OCI-LY3 (cell line): ENCODE measurements around the gene DNM3.

Experiments used
- H2AFZ ChIP-seq: fragments of 200-600, 300-600 bp; shearing (Covaris generic); 2 replicates; pipeline ENCODE4 v1.6.0; 2014; ENCODE audit warnings: antibody characterized with exemption, low read depth, low read length
- H3K27ac ChIP-seq: fragments of 200-600, 300-600 bp; sonication (generic); 2 replicates; pipeline ENCODE4 v1.5.1; 2014; ENCODE audit warnings: mild to moderate bottlenecking, low read length, moderate library complexity, mixed read lengths
- H3K27me3 ChIP-seq: fragments of 200-600, 300-600 bp; sonication (generic); 2 replicates; pipeline ENCODE4 v1.6.1; 2014; ENCODE audit warnings: low read depth, low read length, mixed read lengths
- H3K36me3 ChIP-seq: fragments of 200-600, 300-600 bp; sonication (generic); replicated peaks from 2 replicates; pipeline ENCODE3; 2014; ENCODE audit warnings: low read depth, low read length, mixed read lengths
- H3K4me1 ChIP-seq: fragments of 300-600, 200-600 bp; sonication (generic); 2 replicates; pipeline ENCODE4 v1.6.1; 2014; ENCODE audit warnings: low read length, mixed read lengths
- H3K4me2 ChIP-seq: fragments of 200-600, 300-600 bp; sonication (generic); 2 replicates; pipeline ENCODE4 v1.6.1; 2014; ENCODE audit warnings: low read length, mixed read lengths
- H3K4me3 ChIP-seq: fragments of 300-600, 200-600 bp; sonication (generic); 2 replicates; pipeline ENCODE4 v1.5.1; 2014; ENCODE audit warnings: antibody characterized with exemption, mild to moderate bottlenecking, low read length, moderate library complexity
- H3K79me2 ChIP-seq: fragments of 300-600, 200-600 bp; shearing (Covaris generic); 2 replicates; pipeline ENCODE4 v1.6.1; 2014; ENCODE audit warnings: mild to moderate bottlenecking, low read length, mixed read lengths
- H3K9ac ChIP-seq: fragments of 300-600, 200-600 bp; shearing (Covaris generic); 2 replicates; pipeline ENCODE4 v1.6.0; 2014; ENCODE audit warnings: mild to moderate bottlenecking, low read length, moderate library complexity
- H3K9me3 ChIP-seq: fragments of 200-600, 300-600 bp; shearing (Covaris generic); 2 replicates; pipeline ENCODE4 v1.6.1; 2014; ENCODE audit warnings: low read length, mixed read lengths; ENCODE audit not compliant: insufficient read depth
- H4K20me1 ChIP-seq: fragments of 200-600, 300-600 bp; sonication (generic); 2 replicates; pipeline ENCODE4 v1.6.1; 2016; ENCODE audit warnings: low read length, mixed read lengths; ENCODE audit not compliant: insufficient read depth
- EZH2phosphoT487 ChIP-seq: fragments of 200-600 bp; shearing (Covaris generic); IDR thresholded peaks from 2 replicates; pipeline ENCODE4 v1.6.1; 2018; ENCODE audit warnings: antibody characterized with exemption, mixed run types, low read depth
- TF ChIP-seq, protein P1 (sequence below): fragments of 200-600, 300-600 bp; sonication (generic); IDR thresholded peaks from 2 replicates; pipeline ENCODE4 v1.5.1; 2014; ENCODE audit warnings: antibody characterized with exemption, low read length, low read depth

The DNM3 gene

DNA sequence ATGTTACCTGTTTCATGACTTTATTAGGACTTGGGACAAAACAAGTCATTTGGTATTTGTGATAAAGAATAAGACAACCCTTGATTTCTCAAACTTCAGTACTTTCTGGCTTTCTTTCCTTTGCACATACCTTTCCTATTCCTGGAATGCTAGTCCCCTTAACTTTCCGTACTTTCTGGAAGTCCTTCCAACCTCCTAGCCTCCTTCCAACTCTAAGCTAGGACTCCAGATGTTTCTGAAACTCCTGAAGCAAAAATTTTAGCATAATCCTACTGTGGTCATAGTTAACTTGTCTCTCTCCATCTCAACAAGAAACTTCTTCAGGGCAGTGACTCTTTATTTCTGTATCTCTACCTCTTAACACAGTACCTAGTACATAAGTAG, 559.4 kb downstream of the DNM3 start:
- no peak overlapping the region for H2AFZ ChIP-seq
- no peaks in the 10 kb centered on the region for H3K36me3 ChIP-seq
- no peak for TF ChIP-seq EZH2phosphoT487
- TF ChIP-seq, protein P1, sequence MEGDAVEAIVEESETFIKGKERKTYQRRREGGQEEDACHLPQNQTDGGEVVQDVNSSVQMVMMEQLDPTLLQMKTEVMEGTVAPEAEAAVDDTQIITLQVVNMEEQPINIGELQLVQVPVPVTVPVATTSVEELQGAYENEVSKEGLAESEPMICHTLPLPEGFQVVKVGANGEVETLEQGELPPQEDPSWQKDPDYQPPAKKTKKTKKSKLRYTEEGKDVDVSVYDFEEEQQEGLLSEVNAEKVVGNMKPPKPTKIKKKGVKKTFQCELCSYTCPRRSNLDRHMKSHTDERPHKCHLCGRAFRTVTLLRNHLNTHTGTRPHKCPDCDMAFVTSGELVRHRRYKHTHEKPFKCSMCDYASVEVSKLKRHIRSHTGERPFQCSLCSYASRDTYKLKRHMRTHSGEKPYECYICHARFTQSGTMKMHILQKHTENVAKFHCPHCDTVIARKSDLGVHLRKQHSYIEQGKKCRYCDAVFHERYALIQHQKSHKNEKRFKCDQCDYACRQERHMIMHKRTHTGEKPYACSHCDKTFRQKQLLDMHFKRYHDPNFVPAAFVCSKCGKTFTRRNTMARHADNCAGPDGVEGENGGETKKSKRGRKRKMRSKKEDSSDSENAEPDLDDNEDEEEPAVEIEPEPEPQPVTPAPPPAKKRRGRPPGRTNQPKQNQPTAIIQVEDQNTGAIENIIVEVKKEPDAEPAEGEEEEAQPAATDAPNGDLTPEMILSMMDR: no peak
- no peak overlapping the region for H3K4me3 ChIP-seq
- H3K4me1 ChIP-seq: peaks cover 63% of the 10 kb centered on the region
- H3K27ac ChIP-seq: no peak overlapping the region
- no peak overlapping the region for H3K9ac ChIP-seq
- H3K4me2 ChIP-seq: no peak overlapping the region
- no peaks in the 10 kb centered on the region for H3K27me3 ChIP-seq
- H3K9me3 ChIP-seq: no peaks in the 10 kb centered on the region
- H3K79me2 ChIP-seq: no peaks in the 10 kb centered on the region
- no peaks in the 10 kb centered on the region for H4K20me1 ChIP-seq

DNA sequence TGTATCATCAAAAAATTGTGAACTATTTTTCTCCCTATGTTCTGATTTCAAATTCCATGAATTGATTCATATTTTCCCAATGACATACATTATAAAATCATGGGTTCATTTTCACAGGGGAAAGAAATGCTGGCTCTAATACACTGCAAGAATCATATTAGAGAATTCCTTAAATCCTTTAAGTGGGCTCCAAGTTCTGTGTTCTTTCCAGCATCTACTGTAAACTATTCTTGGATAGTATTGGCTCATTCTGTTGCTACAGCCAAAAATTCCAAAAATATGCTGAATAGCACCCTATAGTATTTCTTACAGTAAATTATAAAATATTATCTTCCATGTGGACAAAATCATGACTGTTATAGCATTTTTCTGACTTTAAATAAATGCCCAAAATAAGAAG, 560.2 kb downstream of the DNM3 start:
- H3K27me3 ChIP-seq: no peaks in the 10 kb centered on the region
- H3K4me1 ChIP-seq: peaks cover 59% of the 10 kb centered on the region
- no peaks in the 10 kb centered on the region for H4K20me1 ChIP-seq
- no peaks in the 10 kb centered on the region for H3K36me3 ChIP-seq
- no peaks in the 10 kb centered on the region for H3K9me3 ChIP-seq
- TF ChIP-seq, protein P1: no peak
- no peak for TF ChIP-seq EZH2phosphoT487
- H3K4me3 ChIP-seq: no peak overlapping the region
- H3K9ac ChIP-seq: no peak overlapping the region
- no peak overlapping the region for H3K4me2 ChIP-seq
- no peaks in the 10 kb centered on the region for H3K79me2 ChIP-seq
- H2AFZ ChIP-seq: no peak overlapping the region
- no peak overlapping the region for H3K27ac ChIP-seq

- no peak for TF ChIP-seq EZH2phosphoT487
- TF ChIP-seq, protein P1: peak; percentile 84
- peaks cover 59% of the 10 kb centered on the region for H3K4me1 ChIP-seq
- no peak overlapping the region for H2AFZ ChIP-seq
- no peaks in the 10 kb centered on the region for H4K20me1 ChIP-seq
- no peaks in the 10 kb centered on the region for H3K79me2 ChIP-seq
- H3K36me3 ChIP-seq: no peaks in the 10 kb centered on the region
- no peak overlapping the region for H3K4me3 ChIP-seq
- H3K9me3 ChIP-seq: no peaks in the 10 kb centered on the region
- no peak overlapping the region for H3K9ac ChIP-seq
- H3K27ac ChIP-seq: no peak overlapping the region
- no peak overlapping the region for H3K4me2 ChIP-seq
- H3K27me3 ChIP-seq: no peaks in the 10 kb centered on the region
Measured at GRCh38 chr1:172401892-172402291, 560.6 kb downstream of the DNM3 start.

- TF ChIP-seq, protein P1: no peak
- no peak for TF ChIP-seq EZH2phosphoT487
- H2AFZ ChIP-seq: no peak overlapping the region
- no peak overlapping the region for H3K4me3 ChIP-seq
- no peak overlapping the region for H3K4me2 ChIP-seq
- H3K4me1 ChIP-seq: peaks cover 55% of the 10 kb centered on the region
- no peaks in the 10 kb centered on the region for H3K79me2 ChIP-seq
- no peaks in the 10 kb centered on the region for H4K20me1 ChIP-seq
- no peaks in the 10 kb centered on the region for H3K36me3 ChIP-seq
- H3K27me3 ChIP-seq: no peaks in the 10 kb centered on the region
- H3K27ac ChIP-seq: no peak overlapping the region
- H3K9me3 ChIP-seq: no peaks in the 10 kb centered on the region
- no peak overlapping the region for H3K9ac ChIP-seq
Measured at GRCh38 chr1:172402878-172403569, 561.7 kb downstream of the DNM3 start.
